HEK293 (cell line): Measurements from ENCODE around the gene SCG3.

Experiments used
- CTCF ChIA-PET: fragments of 350-600 bp; formaldehyde crosslinking; extraction: SDS; loops from one replicate; lab custom pipeline; 2021; ENCODE audit warnings: antibody characterized with exemption; lab: Yijun Ruan, JAX
- POLR2A ChIA-PET: fragments of 300-600 bp; formaldehyde crosslinking; extraction: SDS; loops from one replicate; lab custom pipeline; 2020; ENCODE audit warnings: antibody characterized with exemption, inconsistent platforms; lab: Yijun Ruan, JAX
- H3K27ac ChIP-seq: fragments of 200-500 bp; sonication (Bioruptor generic); 2 replicates; pipeline ENCODE4 v1.5.1; 2014; ENCODE audit warnings: low read depth, low read length, control low read depth, inconsistent platforms; ENCODE audit errors: extremely low read depth
- H3K36me3 ChIP-seq, 2 experiments: fragments of 200-500 bp in 1 of 2; sonication (Bioruptor generic) in 1 of 2; 1 replicate in 1 of 2; 2 replicates in 1 of 2; pipeline ENCODE4 v1.5.1; 2014 to 2017; ENCODE audit warnings: inconsistent platforms in 2 of 2, low read length in 2 of 2; ENCODE audit not compliant: control insufficient read depth in 2 of 2, insufficient read depth in 1 of 2
- H3K4me1 ChIP-seq: fragments of 200-500 bp; sonication (Bioruptor generic); 2 replicates; pipeline ENCODE4 v1.5.1; 2014; ENCODE audit warnings: mild to moderate bottlenecking, low read length, inconsistent platforms; ENCODE audit not compliant: control insufficient read depth, insufficient read depth
- H3K4me3 ChIP-seq: 2 replicates; pipeline ENCODE4 v1.5.1; 2011; ENCODE audit warnings: low read depth, mild to moderate bottlenecking, control low read depth, low read length, moderate library complexity
- H3K9me3 ChIP-seq: fragments of 200-500 bp; sonication (Bioruptor generic); 2 replicates; pipeline ENCODE4 v1.5.1; 2014; ENCODE audit warnings: low read depth, low read length, inconsistent platforms; ENCODE audit not compliant: control insufficient read depth, insufficient read depth
- KLF16 ChIP-seq: fragments of 450-650 bp; formaldehyde crosslinking; IDR thresholded peaks from 2 replicates; pipeline ENCODE4 v1.5.1; 2017; ENCODE audit warnings: missing biosample characterization, missing genetic modification characterization
- KLF9 ChIP-seq: fragments of 450-650 bp; formaldehyde crosslinking; IDR thresholded peaks from 2 replicates; pipeline ENCODE4 v1.5.1; 2016; ENCODE audit warnings: missing biosample characterization, missing genetic modification characterization, low read depth
- PRDM1 ChIP-seq: fragments of 450-650 bp; formaldehyde crosslinking; IDR thresholded peaks from 2 replicates; pipeline ENCODE4; 2016; ENCODE audit warnings: missing biosample characterization, missing genetic modification characterization
- RBAK ChIP-seq: fragments of 450-650 bp; formaldehyde crosslinking; IDR thresholded peaks from 2 replicates; pipeline ENCODE4 v1.5.1; 2016; ENCODE audit warnings: missing biosample characterization, missing genetic modification characterization
- TRIM28 ChIP-seq: IDR thresholded peaks from 2 replicates; pipeline ENCODE4 v1.6.1; 2011; ENCODE audit warnings: low read length, control low read depth, borderline replicate concordance
- YY1 ChIP-seq: fragments of 450-650 bp; formaldehyde crosslinking; IDR thresholded peaks from 2 replicates; pipeline ENCODE4 v1.5.1; 2018; ENCODE audit warnings: missing biosample characterization, missing genetic modification characterization
- ZBTB10 ChIP-seq: fragments of 450-650 bp; formaldehyde crosslinking; IDR thresholded peaks from 2 replicates; pipeline ENCODE4 v1.5.1; 2016; ENCODE audit warnings: missing biosample characterization, missing genetic modification characterization
- ZBTB8A ChIP-seq: fragments of 450-650 bp; formaldehyde crosslinking; IDR thresholded peaks from 2 replicates; pipeline ENCODE4 v1.5.1; 2016; ENCODE audit warnings: missing biosample characterization, missing genetic modification characterization
- ZNF221 ChIP-seq: fragments of 450-650 bp; formaldehyde crosslinking; IDR thresholded peaks from 2 replicates; pipeline ENCODE4 v1.5.1; 2017; ENCODE audit warnings: missing biosample characterization, missing genetic modification characterization, borderline replicate concordance
- ZNF26 ChIP-seq: fragments of 450-650 bp; formaldehyde crosslinking; IDR thresholded peaks from 2 replicates; pipeline ENCODE4 v1.5.1; 2016; ENCODE audit warnings: missing biosample characterization, missing genetic modification characterization
- ZNF341 ChIP-seq: fragments of 450-650 bp; formaldehyde crosslinking; IDR thresholded peaks from 2 replicates; pipeline ENCODE4; 2016; ENCODE audit warnings: low read depth, missing biosample characterization, missing genetic modification characterization
- ZNF394 ChIP-seq: fragments of 450-650 bp; formaldehyde crosslinking; IDR thresholded peaks from 2 replicates; pipeline ENCODE4 v1.5.1; 2016; ENCODE audit warnings: missing biosample characterization, missing genetic modification characterization, mild to moderate bottlenecking, moderate library complexity, borderline replicate concordance
- ZNF404 ChIP-seq: fragments of 450-650 bp; formaldehyde crosslinking; IDR thresholded peaks from 2 replicates; pipeline ENCODE4 v1.5.1; 2017; ENCODE audit warnings: missing biosample characterization, missing genetic modification characterization
- ZNF416 ChIP-seq: fragments of 450-650 bp; formaldehyde crosslinking; IDR thresholded peaks from 2 replicates; pipeline ENCODE4 v1.5.1; 2016; ENCODE audit warnings: missing biosample characterization, missing genetic modification characterization
- ZNF501 ChIP-seq: fragments of 450-650 bp; formaldehyde crosslinking; IDR thresholded peaks from 2 replicates; pipeline ENCODE4 v1.5.1; 2016; ENCODE audit warnings: missing biosample characterization, missing genetic modification characterization
- ZNF514 ChIP-seq: fragments of 450-650 bp; formaldehyde crosslinking; IDR thresholded peaks from 2 replicates; pipeline ENCODE4 v1.5.1; 2016; ENCODE audit warnings: missing biosample characterization, missing genetic modification characterization
- ZNF521 ChIP-seq: fragments of 450-650 bp; formaldehyde crosslinking; IDR thresholded peaks from 2 replicates; pipeline ENCODE4 v1.5.1; 2017; ENCODE audit warnings: missing biosample characterization, mild to moderate bottlenecking, missing genetic modification characterization
- ZNF548 ChIP-seq: fragments of 450-650 bp; formaldehyde crosslinking; IDR thresholded peaks from 2 replicates; pipeline ENCODE4 v1.5.1; 2016; ENCODE audit warnings: missing biosample characterization, missing genetic modification characterization
- ZNF560 ChIP-seq: fragments of 450-650 bp; formaldehyde crosslinking; IDR thresholded peaks from 2 replicates; pipeline ENCODE4 v1.5.1; 2017; ENCODE audit warnings: missing biosample characterization, missing genetic modification characterization, borderline replicate concordance
- ZNF610 ChIP-seq: fragments of 450-650 bp; formaldehyde crosslinking; IDR thresholded peaks from 2 replicates; pipeline ENCODE4 v1.5.1; 2016; ENCODE audit warnings: missing biosample characterization, missing genetic modification characterization, borderline replicate concordance
- ZNF624 ChIP-seq: fragments of 450-650 bp; formaldehyde crosslinking; IDR thresholded peaks from 2 replicates; pipeline ENCODE4 v1.5.1; 2017; ENCODE audit warnings: missing biosample characterization, missing genetic modification characterization
- ZNF670 ChIP-seq: fragments of 450-650 bp; formaldehyde crosslinking; IDR thresholded peaks from 2 replicates; pipeline ENCODE4 v1.5.1; 2016; ENCODE audit warnings: missing biosample characterization, missing genetic modification characterization, low read depth
- ZNF701 ChIP-seq: fragments of 450-650 bp; formaldehyde crosslinking; IDR thresholded peaks from 2 replicates; pipeline ENCODE4 v1.5.1; 2016; ENCODE audit warnings: missing biosample characterization, missing genetic modification characterization
- ZNF76 ChIP-seq: fragments of 450-650 bp; formaldehyde crosslinking; IDR thresholded peaks from 2 replicates; pipeline ENCODE4; 2016; ENCODE audit warnings: low read depth, missing biosample characterization, missing genetic modification characterization, borderline replicate concordance
- ZSCAN30 ChIP-seq: fragments of 450-650 bp; IDR thresholded peaks from 2 replicates; pipeline ENCODE4 v1.5.1; 2018; ENCODE audit warnings: missing biosample characterization, mild to moderate bottlenecking, missing genetic modification characterization, moderate library complexity
- TF ChIP-seq, protein P1 (sequence below): fragments of 450-650 bp; formaldehyde crosslinking; IDR thresholded peaks from 2 replicates; pipeline ENCODE4 v1.5.1; 2016; ENCODE audit warnings: missing biosample characterization, missing genetic modification characterization

The SCG3 gene

DNA sequence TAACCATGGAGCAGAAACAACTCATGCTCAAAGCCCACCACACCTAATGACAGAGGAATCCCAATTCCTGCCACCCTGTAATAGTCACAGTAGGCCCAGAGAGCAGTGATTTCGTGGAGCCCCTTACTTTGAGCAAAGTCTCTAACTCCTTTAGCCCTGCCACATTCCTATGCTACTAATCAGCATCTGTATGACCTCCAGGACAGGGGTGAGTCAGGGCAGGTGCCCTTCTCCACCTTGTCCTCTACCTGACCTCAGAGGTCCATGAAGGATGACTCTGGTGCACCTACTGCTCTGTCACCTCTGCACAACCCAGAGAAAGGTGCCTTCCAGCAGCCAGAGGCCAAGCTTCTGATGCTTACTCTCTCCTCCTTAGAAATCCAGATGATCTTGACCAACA lies 6.1 kb upstream of the SCG3 start:
- CTCF ChIA-PET = no interaction called here
- POLR2A ChIA-PET = no interaction called here
- TF ChIP-seq ZNF416 = no peak
- no peak for TF ChIP-seq ZNF610
- TF ChIP-seq ZNF221 (tag by site-specific recombination) = no peak
- no peak for TF ChIP-seq ZNF26
- TF ChIP-seq, protein P1, sequence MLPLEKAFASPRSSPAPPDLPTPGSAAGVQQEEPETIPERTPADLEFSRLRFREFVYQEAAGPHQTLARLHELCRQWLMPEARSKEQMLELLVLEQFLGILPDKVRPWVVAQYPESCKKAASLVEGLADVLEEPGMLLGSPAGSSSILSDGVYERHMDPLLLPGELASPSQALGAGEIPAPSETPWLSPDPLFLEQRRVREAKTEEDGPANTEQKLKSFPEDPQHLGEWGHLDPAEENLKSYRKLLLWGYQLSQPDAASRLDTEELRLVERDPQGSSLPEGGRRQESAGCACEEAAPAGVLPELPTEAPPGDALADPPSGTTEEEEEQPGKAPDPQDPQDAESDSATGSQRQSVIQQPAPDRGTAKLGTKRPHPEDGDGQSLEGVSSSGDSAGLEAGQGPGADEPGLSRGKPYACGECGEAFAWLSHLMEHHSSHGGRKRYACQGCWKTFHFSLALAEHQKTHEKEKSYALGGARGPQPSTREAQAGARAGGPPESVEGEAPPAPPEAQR = no peak
- TF ChIP-seq ZNF624 (tag by site-specific recombination) = no peak
- TF ChIP-seq ZNF76 (tag by site-specific recombination) = no peak
- no peak overlapping the region for H3K27ac ChIP-seq
- H3K36me3 ChIP-seq = no peaks in the 10 kb centered on the region
- no peaks in the 10 kb centered on the region for H3K4me1 ChIP-seq
- H3K9me3 ChIP-seq = no peaks in the 10 kb centered on the region
- H3K4me3 ChIP-seq = no peak overlapping the region

- ChIA-PET CTCF (no interaction called here), POLR2A (no interaction called here)
- Histone ChIP-seq H3K9me3 (no peaks in the 10 kb centered on the region), H3K4me1 (no peaks in the 10 kb centered on the region), H3K4me3 (no peak overlapping the region), H3K36me3 (no peaks in the 10 kb centered on the region), H3K27ac (no peak overlapping the region)
- TF ChIP-seq TRIM28 (no peak), PRDM1 (tag by site-specific recombination) (peak; percentile 55; the same call in 1 of the 2 replicates), KLF9 (tag by site-specific recombination) (no peak)
Measured at GRCh38 chr15:51677021-51677420, 4.3 kb upstream of the SCG3 start.

- Histone ChIP-seq H3K4me3 (no peak overlapping the region), H3K36me3 (no peaks in the 10 kb centered on the region), H3K27ac (no peak overlapping the region), H3K4me1 (no peaks in the 10 kb centered on the region), H3K9me3 (no peaks in the 10 kb centered on the region)
- ChIA-PET POLR2A (no interaction called here), CTCF (no interaction called here)
- TF ChIP-seq YY1 (tag by site-specific recombination) = no peak
- no peak for TF ChIP-seq ZNF341 (tag by site-specific recombination)
- TF ChIP-seq ZNF560 (tag by site-specific recombination) = no peak
- TF ChIP-seq ZBTB8A (tag by site-specific recombination) = no peak
- TF ChIP-seq ZNF404 = no peak
- no peak for TF ChIP-seq KLF16 (tag by site-specific recombination)
- TF ChIP-seq ZNF514 = no peak
- TF ChIP-seq ZNF548 (tag by site-specific recombination) = no peak
- no peak for TF ChIP-seq ZNF670 (tag by site-specific recombination)
- TF ChIP-seq ZSCAN30 = no peak
- no peak for TF ChIP-seq ZNF501 (tag by site-specific recombination)
- no peak for TF ChIP-seq RBAK (tag by site-specific recombination)
- no peak for TF ChIP-seq ZNF701
- TF ChIP-seq ZNF521 (tag by site-specific recombination) = no peak
- no peak for TF ChIP-seq ZBTB10 (tag by site-specific recombination)
- no peak for TF ChIP-seq ZNF394 (tag by site-specific recombination)
Measured at GRCh38 chr15:51677452-51677851, 3.9 kb upstream of the SCG3 start.
